GM12801 (cell line): Measurements from ENCODE around the gene HUWE1.

ENCODE experiments used
- TF ChIP-seq, protein P1 (sequence below): IDR thresholded peaks from one replicate; pipeline ENCODE4 v1.5.1; 2011; ENCODE audit warnings: control low read depth; ENCODE audit not compliant: insufficient read length; ENCODE audit errors: extremely low read depth

Gene HUWE1, protein sequence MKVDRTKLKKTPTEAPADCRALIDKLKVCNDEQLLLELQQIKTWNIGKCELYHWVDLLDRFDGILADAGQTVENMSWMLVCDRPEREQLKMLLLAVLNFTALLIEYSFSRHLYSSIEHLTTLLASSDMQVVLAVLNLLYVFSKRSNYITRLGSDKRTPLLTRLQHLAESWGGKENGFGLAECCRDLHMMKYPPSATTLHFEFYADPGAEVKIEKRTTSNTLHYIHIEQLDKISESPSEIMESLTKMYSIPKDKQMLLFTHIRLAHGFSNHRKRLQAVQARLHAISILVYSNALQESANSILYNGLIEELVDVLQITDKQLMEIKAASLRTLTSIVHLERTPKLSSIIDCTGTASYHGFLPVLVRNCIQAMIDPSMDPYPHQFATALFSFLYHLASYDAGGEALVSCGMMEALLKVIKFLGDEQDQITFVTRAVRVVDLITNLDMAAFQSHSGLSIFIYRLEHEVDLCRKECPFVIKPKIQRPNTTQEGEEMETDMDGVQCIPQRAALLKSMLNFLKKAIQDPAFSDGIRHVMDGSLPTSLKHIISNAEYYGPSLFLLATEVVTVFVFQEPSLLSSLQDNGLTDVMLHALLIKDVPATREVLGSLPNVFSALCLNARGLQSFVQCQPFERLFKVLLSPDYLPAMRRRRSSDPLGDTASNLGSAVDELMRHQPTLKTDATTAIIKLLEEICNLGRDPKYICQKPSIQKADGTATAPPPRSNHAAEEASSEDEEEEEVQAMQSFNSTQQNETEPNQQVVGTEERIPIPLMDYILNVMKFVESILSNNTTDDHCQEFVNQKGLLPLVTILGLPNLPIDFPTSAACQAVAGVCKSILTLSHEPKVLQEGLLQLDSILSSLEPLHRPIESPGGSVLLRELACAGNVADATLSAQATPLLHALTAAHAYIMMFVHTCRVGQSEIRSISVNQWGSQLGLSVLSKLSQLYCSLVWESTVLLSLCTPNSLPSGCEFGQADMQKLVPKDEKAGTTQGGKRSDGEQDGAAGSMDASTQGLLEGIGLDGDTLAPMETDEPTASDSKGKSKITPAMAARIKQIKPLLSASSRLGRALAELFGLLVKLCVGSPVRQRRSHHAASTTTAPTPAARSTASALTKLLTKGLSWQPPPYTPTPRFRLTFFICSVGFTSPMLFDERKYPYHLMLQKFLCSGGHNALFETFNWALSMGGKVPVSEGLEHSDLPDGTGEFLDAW (N-terminal part only)

DNA sequence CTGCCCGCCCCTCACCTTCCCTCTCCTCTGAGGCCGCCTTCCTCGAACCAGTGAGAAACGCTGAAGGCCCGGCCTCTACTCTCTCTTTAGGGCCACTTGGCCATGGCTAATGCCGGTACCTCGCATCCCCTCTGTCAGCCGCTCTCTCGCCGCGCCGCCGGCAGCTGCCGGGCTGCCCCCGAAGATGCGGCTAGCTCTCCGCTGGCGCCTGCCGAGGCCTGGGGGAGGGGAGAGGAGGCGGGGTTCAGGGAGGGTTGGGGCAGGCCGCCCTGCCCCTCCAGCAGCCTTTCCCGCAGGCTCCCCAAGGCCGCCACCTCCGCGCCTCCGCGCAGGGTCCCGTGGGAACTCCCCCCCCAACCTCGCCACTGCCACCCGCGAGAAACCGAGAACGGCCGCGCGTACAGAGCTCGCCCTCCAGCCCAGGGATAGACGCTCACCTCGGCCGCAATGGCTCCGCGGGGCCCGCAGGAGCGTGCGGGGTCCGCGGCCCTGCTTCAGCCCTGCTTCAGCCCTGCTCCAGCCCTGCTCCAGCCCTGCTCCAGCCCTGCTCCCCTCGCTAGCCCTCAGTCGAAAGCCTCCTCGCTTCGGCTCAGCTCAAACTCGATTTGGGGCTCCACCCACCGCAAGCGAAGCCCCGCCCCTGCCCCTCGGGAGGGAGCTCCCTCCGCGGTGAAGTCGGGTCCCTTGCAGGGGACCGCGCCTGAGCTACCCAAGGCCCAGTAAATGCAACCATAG is at the start of gene HUWE1:
TSS of gene HUWE1 (minus strand) at position 569 of the 735 bp plus-strand sequence. CDS start 32,612 bp downstream, outside the sequence.
- TF ChIP-seq, protein P1, sequence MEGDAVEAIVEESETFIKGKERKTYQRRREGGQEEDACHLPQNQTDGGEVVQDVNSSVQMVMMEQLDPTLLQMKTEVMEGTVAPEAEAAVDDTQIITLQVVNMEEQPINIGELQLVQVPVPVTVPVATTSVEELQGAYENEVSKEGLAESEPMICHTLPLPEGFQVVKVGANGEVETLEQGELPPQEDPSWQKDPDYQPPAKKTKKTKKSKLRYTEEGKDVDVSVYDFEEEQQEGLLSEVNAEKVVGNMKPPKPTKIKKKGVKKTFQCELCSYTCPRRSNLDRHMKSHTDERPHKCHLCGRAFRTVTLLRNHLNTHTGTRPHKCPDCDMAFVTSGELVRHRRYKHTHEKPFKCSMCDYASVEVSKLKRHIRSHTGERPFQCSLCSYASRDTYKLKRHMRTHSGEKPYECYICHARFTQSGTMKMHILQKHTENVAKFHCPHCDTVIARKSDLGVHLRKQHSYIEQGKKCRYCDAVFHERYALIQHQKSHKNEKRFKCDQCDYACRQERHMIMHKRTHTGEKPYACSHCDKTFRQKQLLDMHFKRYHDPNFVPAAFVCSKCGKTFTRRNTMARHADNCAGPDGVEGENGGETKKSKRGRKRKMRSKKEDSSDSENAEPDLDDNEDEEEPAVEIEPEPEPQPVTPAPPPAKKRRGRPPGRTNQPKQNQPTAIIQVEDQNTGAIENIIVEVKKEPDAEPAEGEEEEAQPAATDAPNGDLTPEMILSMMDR = no peak

DNA sequence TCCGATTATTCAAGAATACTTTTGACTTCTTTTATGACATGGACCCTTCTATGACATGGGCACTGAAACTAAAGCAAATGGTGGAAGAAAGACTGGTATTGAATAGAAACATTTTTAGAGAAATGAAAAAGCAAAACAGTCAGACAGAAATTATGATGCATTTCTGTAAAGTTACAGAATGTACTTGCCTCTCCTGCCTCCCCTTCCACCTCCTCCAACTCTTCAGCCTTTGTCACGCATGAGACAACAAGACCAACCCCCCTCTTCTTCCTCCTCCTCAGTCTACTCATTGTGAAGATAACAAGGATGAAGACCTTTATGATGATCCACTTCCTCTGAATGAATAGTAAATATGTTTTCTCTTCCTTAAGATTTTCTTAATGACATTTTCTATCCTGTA is 46.3 kb upstream of the HUWE1 start:
- TF ChIP-seq, protein P1 = no peak

DNA sequence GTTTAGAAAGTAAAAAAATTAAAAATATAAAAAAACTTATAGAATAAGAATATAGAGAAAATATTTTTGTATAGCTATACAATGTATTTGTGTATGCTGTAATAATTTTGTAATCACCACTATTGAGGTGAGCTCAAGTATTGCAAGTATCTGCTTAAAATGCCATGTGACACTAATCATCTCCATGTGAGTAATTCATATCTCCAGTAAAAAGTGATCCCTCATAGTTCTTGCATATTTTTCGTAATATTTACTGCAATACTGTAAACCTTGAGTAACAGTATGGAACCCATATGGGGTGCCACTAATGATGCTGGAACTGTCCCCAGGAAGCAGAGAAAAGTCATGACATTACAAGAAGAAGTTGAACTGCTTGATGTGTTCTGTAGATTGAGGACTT is 43.2 kb upstream of the HUWE1 start:
- TF ChIP-seq, protein P1 = no peak

DNA sequence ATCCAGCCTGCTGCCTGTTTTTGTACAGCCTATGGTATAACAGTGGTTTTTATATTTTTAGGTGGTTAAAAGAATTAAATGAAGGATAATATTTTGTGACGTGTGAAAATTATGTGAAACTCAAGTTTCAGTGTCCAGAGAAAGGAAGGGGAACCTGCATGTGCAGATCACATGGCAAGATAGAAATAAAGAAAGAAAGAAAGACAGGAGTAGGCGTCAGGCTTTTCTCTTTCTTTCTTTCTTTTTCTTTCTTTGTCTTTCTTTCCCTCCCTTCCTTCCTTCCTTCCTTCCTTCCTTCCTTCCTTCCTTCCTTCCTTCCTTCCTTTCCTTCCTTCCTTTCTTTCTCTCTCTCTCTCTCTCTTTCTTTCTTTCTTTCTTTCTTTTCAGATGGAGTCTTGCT is 42.0 kb upstream of the HUWE1 start:
- TF ChIP-seq, protein P1 = no peak

DNA sequence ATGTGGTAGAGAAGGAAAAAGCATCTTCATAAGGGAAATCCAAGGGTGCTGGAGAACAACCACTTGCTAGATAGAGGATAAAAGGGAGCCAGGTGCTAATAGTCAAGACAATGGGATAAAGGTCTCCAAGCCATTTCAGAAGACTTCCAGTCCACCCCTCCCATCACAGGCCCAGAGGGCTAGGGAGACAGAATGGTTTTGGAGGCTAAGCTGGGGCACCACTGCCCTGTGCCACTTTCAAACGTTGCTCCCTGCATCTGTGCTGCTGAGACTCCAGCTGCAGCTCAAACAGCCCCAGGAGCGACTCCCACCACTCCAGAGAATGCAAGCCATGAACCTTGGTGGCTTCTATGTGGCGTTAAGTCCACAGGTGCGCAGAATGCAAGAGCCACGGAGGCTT is 38.4 kb upstream of the HUWE1 start:
- TF ChIP-seq, protein P1 = no peak

DNA sequence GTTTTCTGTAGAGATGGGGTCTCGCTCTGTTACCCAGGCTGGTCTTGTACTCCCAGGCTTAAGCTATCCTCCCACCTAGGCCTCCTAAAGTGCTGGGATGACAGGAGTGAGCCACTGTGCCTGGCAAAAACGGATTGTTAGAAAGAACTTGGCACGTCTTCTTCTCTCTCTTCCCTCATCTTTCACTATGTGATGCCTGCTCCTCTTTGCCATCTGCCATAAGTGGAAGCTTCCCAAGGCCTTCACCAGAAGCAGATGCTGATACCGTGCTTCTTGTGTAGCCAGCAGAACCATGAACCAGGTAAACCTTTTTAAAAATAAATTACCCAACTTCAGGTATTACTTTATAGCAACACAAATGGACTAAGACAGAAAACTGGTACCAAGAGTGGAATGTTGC is 36.9 kb upstream of the HUWE1 start:
- TF ChIP-seq, protein P1 = no peak

DNA sequence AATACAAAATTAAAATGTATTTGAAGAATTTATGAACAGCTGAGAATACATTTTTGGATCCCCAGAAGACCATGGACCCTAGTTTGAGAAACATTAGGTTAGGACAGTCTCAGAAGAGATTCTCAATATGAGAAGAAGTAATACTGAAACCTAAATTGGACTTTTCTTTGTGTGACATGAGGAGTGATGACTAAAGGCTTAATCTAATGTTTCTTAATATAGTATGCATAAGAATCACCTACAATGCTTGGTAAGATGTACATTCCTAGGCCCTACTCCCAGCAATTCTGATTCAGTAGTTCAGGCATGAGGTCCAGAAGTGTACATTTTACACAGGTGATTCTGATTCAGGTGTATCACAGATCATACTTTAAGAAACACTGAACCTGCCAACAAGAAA is 31.6 kb upstream of the HUWE1 start:
- TF ChIP-seq, protein P1 = no peak
